Kidney capillary endothelial cell (primary cell): Measurements from ENCODE around the gene HMGN3.

Experiments used
- DNase-seq: peaks from one replicate; pipeline ENCODE4 v3.0.0-alpha.2; 2018; ENCODE audit warnings: low spot score

HMGN3 gene

GRCh38 chr6:79184641-79185040 lies 49.8 kb downstream of the HMGN3 start:
- no peak for DNase-seq

DNA sequence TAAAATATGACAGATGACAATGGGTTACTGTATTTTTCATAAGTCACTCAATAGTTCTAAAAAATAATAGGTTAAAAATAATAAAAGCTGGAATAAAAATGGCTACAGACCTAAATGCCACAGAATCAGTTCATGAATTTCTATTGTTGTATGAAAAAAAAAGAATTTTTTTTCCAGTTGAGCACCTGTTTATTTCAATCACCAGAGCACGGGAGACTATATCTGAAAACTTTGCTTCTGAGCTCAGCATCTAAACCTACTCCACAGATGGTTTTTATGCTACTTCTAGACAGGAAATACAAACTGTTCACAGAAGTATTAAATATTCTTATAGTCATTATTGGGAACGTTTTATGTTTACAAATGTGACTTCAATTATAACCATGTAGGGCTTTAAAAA lies 50.4 kb downstream of the HMGN3 start:
- no peak for DNase-seq

- no peak for DNase-seq
Observed at GRCh38 chr6:79180052-79180451, 54.4 kb downstream of the HMGN3 start.

DNA sequence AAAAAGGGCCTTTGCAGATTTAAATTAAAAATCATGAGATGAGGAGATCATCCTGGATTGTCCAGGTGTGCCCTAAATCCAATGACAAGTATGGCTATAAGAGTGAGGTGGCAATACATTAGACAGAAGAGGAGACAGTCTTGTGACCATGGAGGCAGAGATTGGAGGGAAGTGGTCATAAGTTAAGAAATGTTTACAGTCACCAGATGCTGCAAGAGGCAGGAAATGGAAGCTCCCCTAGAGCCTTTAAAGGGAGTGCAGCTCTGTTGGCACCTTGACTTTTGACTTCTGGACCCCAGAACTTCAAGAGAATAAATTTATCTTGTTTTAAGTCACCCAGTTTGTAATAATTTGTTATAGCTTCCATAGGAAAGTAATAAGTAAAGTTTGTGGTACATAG lies 61.1 kb downstream of the HMGN3 start:
- no peak for DNase-seq

- no peak for DNase-seq
Observed at GRCh38 chr6:79170959-79171358, 63.5 kb downstream of the HMGN3 start.

GRCh38 chr6:79170431-79170830 lies 64.1 kb downstream of the HMGN3 start:
- DNase-seq = no peak

DNA sequence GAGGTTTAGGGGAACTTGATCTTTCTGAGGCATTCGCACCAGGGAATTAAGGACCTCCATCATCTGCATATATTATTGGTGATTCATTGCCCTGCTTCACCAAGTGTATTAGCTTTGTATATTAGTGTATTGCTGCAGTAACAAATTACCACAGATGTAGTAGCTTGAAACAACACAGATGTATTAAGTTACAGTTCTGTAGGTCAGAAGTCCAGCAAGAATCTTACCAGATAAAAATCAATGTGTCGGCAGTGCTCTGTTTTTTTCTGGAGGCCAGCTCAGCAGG lies 65.8 kb downstream of the HMGN3 start:
- no peak for DNase-seq

- no peak for DNase-seq
Observed at GRCh38 chr6:79167931-79168694, 66.4 kb downstream of the HMGN3 start.

DNA sequence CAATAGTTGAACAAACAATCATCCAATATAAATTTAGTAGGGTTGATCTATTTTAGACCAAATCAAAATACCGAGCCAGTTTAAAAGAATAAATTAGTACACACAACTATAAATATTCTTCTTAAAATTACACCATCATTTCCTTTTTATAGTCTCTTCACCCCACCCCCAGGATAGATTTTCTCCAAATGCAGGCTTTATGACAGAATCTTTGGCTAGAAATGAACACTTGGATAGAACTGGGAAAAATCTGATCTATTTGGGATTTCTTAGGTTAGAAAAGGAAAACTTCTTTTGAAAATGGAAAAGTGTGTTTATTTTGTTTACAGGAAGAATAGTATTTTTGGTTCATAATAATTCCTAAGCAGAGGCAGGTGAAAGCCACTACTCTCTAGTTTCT lies 74.6 kb downstream of the HMGN3 start:
- DNase-seq = no peak

DNA sequence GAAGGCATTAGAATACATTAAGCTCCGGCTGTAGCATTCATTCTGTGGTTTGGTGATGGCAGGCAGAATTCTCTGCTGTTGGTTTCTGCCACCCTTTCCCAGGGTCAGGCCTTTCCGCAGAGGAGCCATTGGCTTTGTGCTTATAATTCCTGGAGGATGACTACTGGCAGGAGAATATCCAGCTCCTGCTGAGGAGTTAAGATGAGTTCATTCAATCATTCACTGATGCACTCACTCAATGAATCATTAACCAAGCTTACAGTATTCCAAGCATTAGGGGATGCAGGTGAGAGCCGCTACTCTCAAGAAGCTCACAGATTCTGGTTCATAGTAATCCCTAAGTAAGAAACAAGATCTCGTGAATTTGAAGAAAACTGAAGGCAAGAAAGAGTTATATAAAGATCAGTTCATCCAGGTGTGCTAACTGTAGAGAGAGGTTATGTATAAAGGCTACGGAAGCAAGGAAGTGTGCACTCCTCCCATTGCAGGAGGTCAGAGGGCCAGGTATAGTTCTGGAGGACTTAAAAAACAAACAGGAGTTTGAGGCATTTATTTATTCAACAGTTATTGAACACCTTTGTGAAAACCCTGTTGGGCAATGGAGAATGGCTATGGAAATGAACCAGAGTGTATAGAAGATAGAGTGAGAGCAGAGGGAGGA lies 75.5 kb downstream of the HMGN3 start:
- no peak for DNase-seq

GRCh38 chr6:79157961-79158644 lies 76.4 kb downstream of the HMGN3 start:
- no peak for DNase-seq

GRCh38 chr6:79152269-79152737 lies 82.2 kb downstream of the HMGN3 start:
- no peak for DNase-seq
